SKM-1 treated with dmso at 0.1 percent for 144 hours (cell line): Measurements from ENCODE around the gene CUL2.
"Not testable (repeated sequence)": the region's sequence is repeated elsewhere in the genome, so short reads cannot be mapped to it uniquely, and the experiment has no call there.

ENCODE experiments used
- DNase-seq: peaks from one replicate; lab custom pipeline; 2025; ENCODE audit not compliant: unreplicated experiment; lab: John Stamatoyannopoulos, UW

The CUL2 gene

DNA sequence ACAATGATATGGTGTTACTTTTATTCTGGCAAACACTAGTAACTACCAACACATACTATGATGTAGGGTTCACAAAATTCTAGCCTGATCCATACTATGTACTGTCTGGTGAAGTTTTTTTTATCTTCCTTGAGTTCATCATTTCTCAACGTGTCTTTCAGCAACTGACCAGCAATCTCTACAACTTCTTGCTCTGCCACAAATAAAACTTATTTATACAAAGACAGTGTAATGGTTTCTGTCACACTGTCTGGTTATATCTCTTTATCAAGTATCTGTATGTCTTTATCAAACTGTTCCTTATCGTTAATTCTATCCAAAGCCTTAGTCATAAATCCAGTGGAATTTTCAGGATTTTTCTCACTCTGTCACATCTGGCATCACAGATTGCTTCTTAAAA lies 69.7 kb downstream of the CUL2 start:
- DNase-seq: no peak

DNA sequence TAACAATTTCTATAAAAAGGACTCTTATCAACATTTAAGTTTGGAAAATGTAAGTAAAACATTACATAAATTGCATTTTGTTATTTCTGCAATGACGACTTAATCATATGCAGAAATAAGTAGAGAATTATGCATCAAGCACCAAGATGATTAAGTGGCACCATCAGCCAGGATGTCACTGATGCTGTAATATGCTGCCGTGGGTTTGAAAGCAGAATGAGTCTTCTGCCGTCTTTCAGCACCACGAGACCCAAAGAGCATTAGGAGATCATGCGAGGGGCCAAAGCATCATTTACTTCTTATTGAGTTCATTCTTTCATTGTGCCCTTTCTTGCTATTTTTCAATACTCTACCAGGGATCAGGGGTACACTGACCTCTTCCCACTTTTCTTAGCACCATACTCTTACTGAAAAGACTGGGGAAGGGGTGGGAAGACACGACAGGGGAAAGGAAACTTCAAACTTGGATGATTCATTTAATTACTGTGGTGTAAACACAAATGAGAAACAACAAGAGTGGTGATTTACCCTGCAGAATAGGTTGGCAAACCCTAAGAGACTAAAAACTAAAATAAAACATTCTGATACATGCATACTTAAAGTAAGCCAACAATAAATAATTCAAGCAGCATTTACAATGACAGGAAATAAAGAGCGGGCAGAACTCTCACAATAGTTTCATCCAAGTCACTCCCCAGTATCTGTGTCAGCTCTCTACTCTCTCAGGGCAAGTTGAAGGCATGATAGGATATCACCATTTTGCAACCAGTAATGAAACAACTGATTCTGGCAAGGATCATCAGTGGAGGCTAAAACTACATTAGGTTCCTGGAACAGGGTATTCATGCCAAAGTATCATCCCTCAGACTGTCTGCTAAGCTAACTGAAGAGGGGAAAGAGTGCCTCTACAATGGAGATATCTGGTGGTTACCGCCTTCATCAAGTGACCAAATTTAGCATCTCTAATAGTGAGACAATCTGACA lies 70.8 kb downstream of the CUL2 start:
- no peak for DNase-seq

DNA sequence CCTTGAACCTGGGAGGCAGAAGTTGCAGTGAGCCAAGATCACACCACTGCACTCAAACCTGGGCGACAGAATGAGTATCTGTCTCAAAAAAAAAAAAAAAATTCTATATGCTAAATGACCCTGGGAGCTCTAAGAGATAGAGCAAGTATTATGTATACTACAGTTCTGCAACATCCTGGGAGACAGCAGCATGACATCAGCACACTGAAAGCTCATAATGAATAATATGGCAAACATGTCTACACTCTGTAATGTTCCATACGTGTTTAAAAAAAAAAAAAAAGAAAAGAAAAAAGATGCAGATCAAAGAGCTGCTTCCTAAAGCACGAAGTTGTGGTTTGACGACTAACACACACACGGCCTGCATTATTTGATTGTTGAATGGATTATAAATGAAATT lies 72.5 kb downstream of the CUL2 start:
- DNase-seq: no peak

DNA sequence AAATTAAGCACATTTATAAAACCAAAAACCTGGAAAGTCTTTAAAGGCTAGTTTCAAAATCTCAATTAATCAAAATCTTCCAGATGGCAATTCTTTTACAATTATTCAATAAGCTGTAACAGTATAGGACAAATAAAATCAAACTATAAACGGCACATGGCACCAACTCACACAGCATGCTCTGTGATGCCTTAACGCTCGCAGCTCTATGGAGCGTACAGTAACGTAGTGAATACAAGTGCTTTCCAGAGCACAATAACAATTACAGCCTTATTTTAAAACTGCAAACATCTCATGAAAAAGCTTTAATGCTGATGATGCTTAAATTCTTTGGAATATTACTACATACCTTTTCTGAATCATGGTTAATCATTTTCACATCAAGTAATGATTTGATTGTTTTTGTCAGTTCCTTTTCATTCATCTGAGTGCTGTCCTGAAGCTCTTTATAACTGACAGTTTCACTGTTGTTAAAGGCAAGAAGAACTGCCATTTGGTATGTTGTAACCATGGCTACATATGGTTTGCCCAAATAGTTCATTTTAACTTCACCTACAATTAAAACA lies 74.2 kb downstream of the CUL2 start:
- DNase-seq: no peak

DNA sequence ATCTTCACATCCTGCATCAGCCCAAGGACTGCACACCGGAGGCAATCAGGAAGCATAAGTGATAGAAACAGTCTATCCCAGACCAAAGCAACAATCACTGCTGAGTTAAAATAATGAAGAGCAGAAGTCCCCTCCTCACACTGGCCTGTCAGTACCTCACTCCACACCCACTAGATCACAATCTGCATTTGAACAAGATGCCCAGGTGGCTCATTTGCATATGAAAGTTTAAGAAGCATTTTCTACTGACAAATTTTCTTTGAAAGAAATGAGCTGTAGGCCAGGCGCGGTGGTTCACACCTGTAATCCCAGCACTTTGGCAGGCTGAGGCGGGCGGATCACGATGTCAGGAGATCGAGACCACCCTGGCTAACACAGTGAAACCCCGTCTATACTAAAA lies 77.4 kb downstream of the CUL2 start:
- no peak for DNase-seq

GRCh38 chr10:35011771-35012191 lies 78.4 kb downstream of the CUL2 start:
- no peak for DNase-seq

DNA sequence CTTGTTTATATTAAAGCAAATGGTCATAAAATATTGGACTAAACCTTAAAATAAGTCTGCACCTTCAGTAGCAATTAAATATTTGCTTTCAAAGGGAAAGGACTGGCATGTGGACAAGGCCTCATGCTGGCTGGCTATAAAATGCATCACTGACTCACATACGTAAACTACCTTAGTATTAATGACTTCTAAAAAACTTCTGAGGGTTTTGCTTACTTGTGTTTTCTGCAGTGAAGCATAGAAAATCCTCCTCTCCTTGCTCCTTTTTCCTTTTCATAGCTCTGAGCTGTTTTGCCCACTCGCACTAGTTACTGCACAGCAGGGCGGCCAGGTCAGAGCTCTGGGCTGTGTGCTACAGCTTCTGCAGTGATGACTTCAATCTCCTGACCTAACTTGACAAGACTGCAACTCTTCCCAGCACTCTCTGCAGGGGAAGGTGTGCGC lies 82.3 kb downstream of the CUL2 start:
- DNase-seq: no peak

- no peak for DNase-seq
Observed at GRCh38 chr10:35006836-35007235, 83.3 kb downstream of the CUL2 start.

DNA sequence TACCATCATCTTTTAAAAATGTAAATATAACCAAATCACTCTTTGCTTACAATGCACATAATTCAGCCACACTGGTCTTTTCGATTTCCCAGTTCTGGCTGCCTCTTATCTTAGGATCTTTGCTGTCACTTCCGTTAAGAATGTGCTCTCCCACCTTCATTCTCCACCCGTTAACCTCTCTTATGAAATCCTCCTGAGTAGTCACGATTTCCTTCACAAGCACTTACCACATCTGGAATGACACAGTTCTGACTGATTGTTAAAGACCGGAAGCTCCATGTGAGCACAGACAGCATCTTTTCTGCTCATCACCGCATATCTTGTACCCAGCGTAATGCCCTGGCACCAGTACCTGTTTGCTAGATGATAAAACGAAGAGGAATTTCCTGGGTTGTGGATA lies 84.3 kb downstream of the CUL2 start:
- DNase-seq: peak; percentile 79

DNA sequence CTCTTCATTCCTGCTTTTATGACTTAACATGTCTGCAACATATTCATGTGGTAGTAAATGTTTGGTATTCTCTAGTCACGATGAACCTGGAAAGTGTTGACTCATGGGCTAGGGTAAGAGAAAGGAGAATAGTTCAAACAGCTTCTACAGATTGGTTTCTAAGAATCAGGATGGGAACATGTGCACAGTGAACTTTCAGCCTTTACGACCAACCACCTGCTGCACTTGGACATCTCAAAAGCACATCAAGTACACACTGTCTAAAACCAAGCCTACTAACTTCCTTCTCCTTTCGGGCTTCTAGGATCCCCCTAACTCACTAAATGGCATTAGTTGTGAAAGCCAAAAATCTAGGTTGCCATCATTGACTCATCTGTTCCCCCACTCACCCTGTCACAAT lies 85.5 kb downstream of the CUL2 start:
- peak; percentile 30 for DNase-seq

GRCh38 chr10:35003906-35004305 lies 86.2 kb downstream of the CUL2 start:
- no peak for DNase-seq

DNA sequence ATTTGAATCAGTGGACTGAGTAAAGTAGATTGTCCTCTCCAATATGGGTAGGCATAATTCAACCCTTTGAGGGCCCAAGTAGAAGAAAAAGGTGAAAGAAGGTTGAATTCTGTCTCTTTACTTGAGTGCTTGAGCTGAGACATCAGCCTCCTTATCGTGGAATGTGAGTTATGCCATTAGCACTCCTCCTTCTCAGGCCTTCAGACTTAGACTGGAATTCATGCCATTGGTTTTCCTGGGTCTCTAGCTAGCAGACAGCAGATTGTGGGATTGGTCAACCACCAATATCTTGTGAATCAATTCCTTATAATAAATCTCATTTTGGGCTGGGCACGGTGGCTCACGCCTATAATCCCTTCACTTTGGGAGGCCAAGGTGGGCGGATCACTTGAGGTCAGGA lies 89.2 kb downstream of the CUL2 start:
- DNase-seq: no peak

GRCh38 chr10:34999532-34999931 lies 90.6 kb downstream of the CUL2 start:
- DNase-seq: no peak

DNA sequence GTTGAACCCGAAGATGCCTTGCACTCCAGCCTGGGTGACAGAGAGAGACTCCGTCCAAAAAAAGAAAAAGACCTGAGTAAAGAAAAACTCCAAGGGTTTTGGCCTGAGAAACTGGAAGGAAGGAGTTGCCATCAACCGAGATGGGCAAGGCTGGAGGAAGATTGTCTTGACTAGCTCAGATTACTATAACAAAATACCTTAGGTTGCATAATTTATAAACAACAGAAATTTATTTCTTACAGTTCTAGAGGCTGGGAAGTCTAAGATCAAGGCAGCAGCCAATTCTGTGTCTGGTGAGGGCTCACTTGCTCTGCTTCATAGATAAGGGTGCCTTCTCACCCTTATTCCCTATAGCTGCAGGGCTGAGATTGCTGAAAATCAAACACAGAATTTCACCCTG lies 91.2 kb downstream of the CUL2 start:
- no peak for DNase-seq

GRCh38 chr10:34996843-34997242 lies 93.3 kb downstream of the CUL2 start:
- peak; percentile 87 for DNase-seq

GRCh38 chr10:34995925-34996324 lies 94.2 kb downstream of the CUL2 start:
- DNase-seq: no peak

GRCh38 chr10:34994565-34995142 lies 95.5 kb downstream of the CUL2 start:
- peak; percentile 17 for DNase-seq

DNA sequence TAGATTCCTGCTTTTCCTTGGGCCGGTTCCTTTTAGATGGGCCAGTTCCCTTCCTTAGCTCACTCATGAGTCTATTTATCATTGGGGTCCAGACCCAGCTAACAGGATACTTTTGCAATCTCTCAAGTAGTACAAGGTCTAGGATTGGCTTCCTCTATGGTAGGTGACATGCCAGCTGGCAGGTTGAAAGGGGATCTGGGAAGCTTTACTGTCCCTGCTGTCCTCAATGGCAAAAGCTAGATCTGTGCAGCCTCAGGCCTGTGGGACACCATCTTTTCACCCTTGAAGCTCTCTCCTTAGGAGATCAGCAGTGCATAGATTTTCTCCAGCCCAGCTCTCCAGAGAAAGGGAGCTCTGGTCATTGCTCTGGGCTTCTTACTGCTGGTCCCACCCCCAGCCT lies 96.4 kb downstream of the CUL2 start:
- DNase-seq: no peak

- DNase-seq: not testable (repeated sequence)
Observed at GRCh38 chr10:34991117-34991516, 99.0 kb downstream of the CUL2 start.

DNA sequence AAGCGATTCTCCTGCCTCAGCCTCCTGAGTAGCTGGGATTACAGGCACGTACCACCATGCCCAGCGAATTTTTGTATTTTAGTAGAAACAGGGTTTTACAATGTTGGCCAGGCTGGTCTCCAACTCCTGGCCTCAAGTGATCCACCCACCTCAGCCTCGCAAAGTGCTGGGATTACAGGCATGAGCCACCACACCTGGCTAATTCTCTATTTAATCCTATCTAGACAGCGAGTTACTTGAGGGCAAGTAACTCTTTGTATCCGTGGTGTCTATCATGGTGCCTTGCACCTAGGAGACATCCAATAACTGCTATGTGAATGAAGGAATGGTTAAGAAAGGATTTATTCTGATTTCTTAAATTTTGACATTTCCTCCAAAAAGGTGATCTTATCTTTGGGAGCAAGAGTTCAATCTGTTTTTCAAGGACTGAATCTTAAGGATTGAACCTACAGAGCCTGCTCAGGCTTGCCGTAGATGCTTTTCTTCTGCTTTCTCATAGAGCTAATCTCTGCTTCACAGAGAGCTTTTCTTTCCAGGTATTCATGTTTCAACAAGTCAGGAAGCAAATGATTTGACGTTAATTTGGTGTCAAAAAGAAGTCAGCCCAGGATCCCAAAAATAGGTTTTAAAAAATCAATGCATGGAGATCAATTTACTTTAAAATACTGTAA lies 101.6 kb downstream of the CUL2 start:
- no peak for DNase-seq

- no peak for DNase-seq
Observed at GRCh38 chr10:34985823-34986222, 104.3 kb downstream of the CUL2 start.

DNA sequence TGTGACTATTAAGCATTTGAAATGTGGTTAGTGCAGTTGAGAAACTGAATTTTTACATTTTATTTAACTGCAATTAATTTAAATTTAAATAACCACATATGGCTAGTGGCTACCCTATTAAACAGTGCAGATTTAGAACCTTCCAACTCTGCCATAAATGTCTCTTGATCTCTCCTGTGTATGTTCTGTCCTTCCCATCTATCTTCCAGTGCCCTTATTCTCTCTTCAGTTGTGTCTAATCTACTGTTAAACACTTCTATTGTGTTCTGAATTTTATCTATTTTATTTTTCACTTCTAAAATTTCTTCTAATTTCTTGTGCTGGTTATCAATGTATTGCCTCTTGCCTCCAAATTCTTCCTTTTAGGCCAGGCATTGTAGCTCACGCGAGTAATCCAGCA lies 105.0 kb downstream of the CUL2 start:
- DNase-seq: no peak
